ENCODE data around the gene LPAR5. TPM values are rescaled to one million over a fixed set of nuclear protein-coding genes. Genes with fewer than 3 reads are reported as not detected.

LPAR5 gene
- total and polyA plus RNA-seq, 2 of the 8 experiments (the other 6 are each of a cell fraction or from before 2014, with no cell fraction given) = 0.22 to 0.24 TPM

DNA sequence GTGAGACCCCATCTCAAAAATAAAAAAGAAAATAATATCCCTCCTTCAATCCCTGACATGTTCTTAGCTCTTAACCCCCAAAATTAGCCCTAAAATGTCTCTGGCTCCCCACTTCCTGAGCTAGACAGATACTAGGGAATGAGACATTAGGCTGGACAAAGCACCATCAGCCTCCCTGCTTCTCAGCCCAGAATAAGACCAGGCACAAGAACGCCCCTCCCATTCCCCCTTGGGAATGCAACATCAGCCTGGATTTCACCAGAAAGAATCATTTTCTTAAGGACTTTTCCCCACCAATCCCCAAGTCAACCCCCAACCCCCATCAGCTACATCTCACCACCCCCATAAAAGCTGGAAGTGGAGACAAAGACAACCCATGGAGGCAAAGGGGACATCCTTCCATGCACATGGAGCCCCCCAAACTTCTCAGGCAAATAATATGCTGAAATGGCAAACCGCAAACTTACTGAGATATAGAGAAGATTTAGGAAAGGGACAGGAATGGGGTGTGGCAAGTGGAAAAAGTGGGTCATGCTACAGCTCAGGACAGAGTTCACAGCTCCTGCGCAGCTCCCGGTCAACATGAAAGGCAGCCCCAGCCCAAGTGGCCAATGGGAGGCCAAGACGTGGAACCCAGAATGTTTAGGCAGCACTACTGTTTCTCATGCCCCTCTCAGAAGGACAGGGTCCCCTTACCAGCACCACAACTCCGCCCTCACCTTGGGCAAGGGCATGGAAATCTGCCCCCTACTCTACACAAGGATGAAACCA lies 31.3 kb downstream of the LPAR5 start:
- Histone ChIP-seq H3K79me2 (ENCODE audit: control insufficient read depth in 1 of 2, insufficient read depth in 2 of 2, low read length in 2 of 2) (peaks cover 22 to 49% of the 10 kb centered on the region in 2 experiments), H3K4me3 (ENCODE audit: extremely low read depth in 1 of 4, insufficient read depth in 2 of 4, low read depth in 3 of 4, low read length in 4 of 4) (peak overlapping the region in 3 of 4 experiments; percentile 4 to 93 (median 86); a peak in 4 of 8 replicates)
- 89% methylated on average over 6 of the region's 6 CpGs; no CpG with 5 or more reads in 1 of the 2 experiments for WGBS, 2 experiments (ENCODE audit: extremely low coverage in 1 of 2, insufficient coverage in 1 of 2, insufficient read length in 1 of 2, insufficient replicate concordance in 2 of 2, low coverage in 1 of 2, low lambda C conversion rate in 2 of 2, missing lambda C conversion rate in 1 of 2)

More for the DNA sequence above, 31.3 kb downstream of the LPAR5 start:
- Histone ChIP-seq H3K14ac (ENCODE audit: insufficient read length) (no peak overlapping the region), H2BK15ac (ENCODE audit: low read length) (no peak overlapping the region), H2AK5ac (ENCODE audit: low read depth, low read length) (no peak overlapping the region), H3K79me1 (ENCODE audit: low read depth, low read length) (peaks cover 16% of the 10 kb centered on the region), H3K4me1 (replicated peaks in 1 of 4; ENCODE audit: control insufficient read depth in 3 of 4, insufficient read depth in 4 of 4, low read length in 3 of 4) (peaks cover 7 to 25% (median 14%) of the 10 kb centered on the region in 4 experiments), H3K23me2 (ENCODE audit: low read depth, low read length) (peaks cover 16% of the 10 kb centered on the region; the same call in 1 of the 2 replicates), H3K27ac (ENCODE audit: low read depth, low read length) (no peak overlapping the region), H4K5ac (ENCODE audit: insufficient read length, low read depth, low read length) (no peak overlapping the region), H2BK12ac (ENCODE audit: low read depth, low read length) (0 out of 2 replicates have a peak overlapping the region, but pooled peaks have one; percentile 60), H4K20me1 (replicated peaks in 1 of 2; ENCODE audit: control insufficient read depth in 1 of 2, insufficient read depth in 2 of 2, low read length in 2 of 2) (peaks cover 18 to 33% of the 10 kb centered on the region in 2 experiments), H3K4ac (replicated peaks; ENCODE audit: insufficient read length, low read depth, low read length) (no peak overlapping the region), H3K23ac (ENCODE audit: insufficient read length) (no peak overlapping the region), H4K91ac (replicated peaks; ENCODE audit: insufficient read length, low read length) (no peak overlapping the region), H3K9ac (replicated peaks in 1 of 4; ENCODE audit: extremely low read depth in 1 of 4, low read depth in 3 of 4, low read length in 3 of 4) (peak overlapping the region in 1 of 4 experiments; percentile 6; a peak in 1 of 7 replicates), H4K8ac (ENCODE audit: extremely low read depth, insufficient read depth, low read length) (no peak overlapping the region), H3K56ac (replicated peaks; ENCODE audit: insufficient read length, low read depth, low read length) (no peak overlapping the region), H3K18ac (ENCODE audit: extremely low read depth, low read length) (peak overlapping the region; percentile 48; the same call in 1 of the 2 replicates), H2BK120ac (replicated peaks; ENCODE audit: low read depth, low read length) (no peak overlapping the region), H2BK5ac (ENCODE audit: low read depth, low read length) (peak overlapping the region; percentile 75; the same call in 1 of the 2 replicates), H3K36me3 (ENCODE audit: control insufficient read depth in 2 of 4, insufficient read depth in 4 of 4, low read length in 3 of 4) (peaks cover 33 to 55% (median 36%) of the 10 kb centered on the region in 4 experiments), H2AFZ (ENCODE audit: low read length) (no peak overlapping the region), H3K4me2 (ENCODE audit: insufficient read depth in 1 of 2, low read depth in 2 of 2, low read length in 2 of 2) (peak overlapping the region; percentile 92 to 99), H3K27me3 (replicated peaks in 1 of 4; ENCODE audit: control insufficient read depth in 3 of 4, extremely low read depth in 1 of 4, insufficient read depth in 3 of 4, low read length in 3 of 4) (no peaks in the 10 kb centered on the region), H3K9me3 (ENCODE audit: insufficient read depth in 2 of 2, low read depth in 1 of 2, low read length in 1 of 2) (no peaks in the 10 kb centered on the region), H2BK20ac (ENCODE audit: low read length) (no peak overlapping the region)
- TF ChIP-seq TCF12 (IDR thresholded peaks at IDR 0.05; ENCODE audit: low read depth, low read length) = no peak
- TF ChIP-seq, protein P1, sequence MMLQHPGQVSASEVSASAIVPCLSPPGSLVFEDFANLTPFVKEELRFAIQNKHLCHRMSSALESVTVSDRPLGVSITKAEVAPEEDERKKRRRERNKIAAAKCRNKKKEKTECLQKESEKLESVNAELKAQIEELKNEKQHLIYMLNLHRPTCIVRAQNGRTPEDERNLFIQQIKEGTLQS (IDR thresholded peaks at IDR 0.05; ENCODE audit: insufficient read depth, low read depth, low read length) = no peak
- TF ChIP-seq JUN (IDR thresholded peaks at IDR 0.05; ENCODE audit: low read depth, low read length) = no peak
- no peak for TF ChIP-seq ZNF274 (IDR thresholded peaks at IDR 0.05; ENCODE audit: borderline replicate concordance, extremely low read depth, low read length)
- TF ChIP-seq KDM5A (IDR thresholded peaks at IDR 0.05; ENCODE audit: low read length) = no peak
- TF ChIP-seq YY1 (IDR thresholded peaks at IDR 0.05; ENCODE audit: low read depth, low read length) = no peak
- TF ChIP-seq BCL11A (IDR thresholded peaks at IDR 0.05; ENCODE audit: low read depth in 2 of 2, low read length in 2 of 2) = no peak
- TF ChIP-seq SIX5 (IDR thresholded peaks at IDR 0.05; ENCODE audit: low read depth, low read length) = no peak
- TF ChIP-seq NRF1 (IDR thresholded peaks at IDR 0.05; ENCODE audit: low read depth, low read length) = no peak
- no peak for TF ChIP-seq SP2 (IDR thresholded peaks at IDR 0.05; ENCODE audit: low read length)
- TF ChIP-seq JUND (IDR thresholded peaks at IDR 0.05; ENCODE audit: low read length) = no peak
- TF ChIP-seq SIRT6 (IDR thresholded peaks at IDR 0.05; ENCODE audit: low read length) = no peak
- POLR2A ChIA-PET (ENCODE audit: partially characterized antibody) = interaction anchor here (0.7 to 13.4 kb wide), 13 partner anchors 9 to 219 kb away, joined by 3 to 225 read pairs (median 7); partner anchors contain the start of genes GAPDH and IFFO1
- CTCF ChIA-PET (ENCODE audit: partially characterized antibody) = interaction anchor here (0.5 to 4.3 kb wide), 13 partner anchors 10 to 1369 kb away, joined by 3 to 25 read pairs (median 4); partner anchors contain the start of gene P3H3
- FAIRE-seq (no peak), DNase-seq (ENCODE audit: low read depth in 1 of 2, low spot score in 2 of 2) (no peak)

All from H1 (cell line).